SU-DHL-6 (cell line): Measurements from ENCODE around the gene SAG.

Experiments
- EZH2phosphoT487 ChIP-seq: fragments of 200-600 bp; sonication (generic), shearing (Covaris generic); conservative IDR thresholded peaks from 2 replicates; pipeline ENCODE4 v1.6.1; 2018; ENCODE audit warnings: mild to moderate bottlenecking, antibody characterized with exemption, low read length, moderate library complexity, mixed read lengths
- TF ChIP-seq, protein P1 (sequence below): fragments of 200-600 bp; sonication (generic); IDR thresholded peaks from one replicate; pipeline ENCODE4 v1.5.1; 2017; ENCODE audit warnings: antibody characterized with exemption, mild to moderate bottlenecking, low read length, moderate library complexity; ENCODE audit not compliant: insufficient read depth, poor library complexity, severe bottlenecking

DNA sequence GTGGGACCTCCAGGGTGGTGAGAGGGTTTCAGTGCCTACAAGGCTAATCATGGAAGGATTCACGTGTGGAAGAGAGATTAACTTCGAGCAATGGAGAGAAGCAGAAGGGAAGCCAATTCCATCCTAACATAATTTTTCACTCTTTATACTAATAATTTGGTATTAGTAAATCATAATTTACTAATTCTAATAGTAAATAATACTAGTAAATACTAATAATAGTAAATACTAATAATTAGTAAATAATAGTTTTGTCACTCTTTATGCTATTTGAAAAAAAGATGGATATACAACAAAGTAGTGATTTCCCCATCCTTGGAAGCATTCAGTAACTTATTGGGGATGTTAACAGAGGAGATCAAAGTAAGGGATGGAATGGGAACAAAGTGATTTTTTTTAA is 6.4 kb upstream of the SAG start:
- TF ChIP-seq, protein P1, sequence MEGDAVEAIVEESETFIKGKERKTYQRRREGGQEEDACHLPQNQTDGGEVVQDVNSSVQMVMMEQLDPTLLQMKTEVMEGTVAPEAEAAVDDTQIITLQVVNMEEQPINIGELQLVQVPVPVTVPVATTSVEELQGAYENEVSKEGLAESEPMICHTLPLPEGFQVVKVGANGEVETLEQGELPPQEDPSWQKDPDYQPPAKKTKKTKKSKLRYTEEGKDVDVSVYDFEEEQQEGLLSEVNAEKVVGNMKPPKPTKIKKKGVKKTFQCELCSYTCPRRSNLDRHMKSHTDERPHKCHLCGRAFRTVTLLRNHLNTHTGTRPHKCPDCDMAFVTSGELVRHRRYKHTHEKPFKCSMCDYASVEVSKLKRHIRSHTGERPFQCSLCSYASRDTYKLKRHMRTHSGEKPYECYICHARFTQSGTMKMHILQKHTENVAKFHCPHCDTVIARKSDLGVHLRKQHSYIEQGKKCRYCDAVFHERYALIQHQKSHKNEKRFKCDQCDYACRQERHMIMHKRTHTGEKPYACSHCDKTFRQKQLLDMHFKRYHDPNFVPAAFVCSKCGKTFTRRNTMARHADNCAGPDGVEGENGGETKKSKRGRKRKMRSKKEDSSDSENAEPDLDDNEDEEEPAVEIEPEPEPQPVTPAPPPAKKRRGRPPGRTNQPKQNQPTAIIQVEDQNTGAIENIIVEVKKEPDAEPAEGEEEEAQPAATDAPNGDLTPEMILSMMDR, result no peak
- TF ChIP-seq EZH2phosphoT487, result no peak
